K562 (cell line): Measurements from ENCODE around the gene NMNAT1. TPM values are rescaled to one million over a fixed set of nuclear protein-coding genes. Genes with fewer than 3 reads are reported as not detected.
A peak's percentile ranks its signal among the peaks of the same experiment; 100 is the strongest.

Experiments used
- CTBP1 ChIP-seq: fragments of 450-650 bp; IDR thresholded peaks from 2 replicates; pipeline ENCODE4 v1.6.1; 2016; ENCODE audit warnings: borderline replicate concordance
- E4F1 ChIP-seq: fragments of 250-450 bp; sonication (Bioruptor Pico); IDR thresholded peaks from 2 replicates; pipeline ENCODE4 v1.5.0; 2021; ENCODE audit warnings: mild to moderate bottlenecking, borderline replicate concordance
- FOXJ3 ChIP-seq: sonication (generic); formaldehyde crosslinking; IDR thresholded peaks from 2 replicates; pipeline ENCODE4 v1.4.0; 2020; ENCODE audit warnings: mild to moderate bottlenecking, missing genetic modification reagents
- HIVEP1 ChIP-seq: fragments of 250-450 bp; sonication (Bioruptor Pico); IDR thresholded peaks from 2 replicates; pipeline ENCODE4 v1.4.0; 2020; ENCODE audit warnings: mild to moderate bottlenecking
- HMG20A ChIP-seq: fragments of 450-650 bp; formaldehyde crosslinking; conservative IDR thresholded peaks from 2 replicates; pipeline ENCODE4 v1.4.0; 2020; ENCODE audit warnings: mild to moderate bottlenecking, mixed read lengths
- MCM7 ChIP-seq, 2 experiments: fragments of 450-650 bp; IDR thresholded peaks; 2 replicates each; pipeline ENCODE4 v1.6.1; 2016 to 2018
- MNT ChIP-seq, 2 experiments: fragments of 450-650 bp; conservative IDR thresholded peaks; 2 replicates each; pipeline ENCODE4 v1.6.1; 2017; ENCODE audit warnings: mild to moderate bottlenecking in 2 of 2, moderate library complexity in 2 of 2
- OTX1 ChIP-seq: fragments of 450-650 bp; formaldehyde crosslinking; IDR thresholded peaks from 2 replicates; pipeline ENCODE4 v1.4.0; 2022; ENCODE audit warnings: mild to moderate bottlenecking
- RBM14 ChIP-seq: fragments of 200-400 bp; formaldehyde crosslinking; IDR thresholded peaks from 2 replicates; pipeline ENCODE4 v1.6.1; 2018; ENCODE audit warnings: low read depth, mild to moderate bottlenecking, low read length, moderate library complexity, borderline replicate concordance; ENCODE audit not compliant: insufficient read depth
- RFX7 ChIP-seq: fragments of 250-450 bp; sonication (Bioruptor Pico); IDR thresholded peaks from 2 replicates; pipeline ENCODE4 v1.5.1; 2021; ENCODE audit warnings: mild to moderate bottlenecking
- RREB1 ChIP-seq: fragments of 250-450 bp; sonication (Bioruptor Pico); IDR thresholded peaks from 2 replicates; pipeline ENCODE4 v1.4.0; 2020
- TAF1 ChIP-seq: IDR thresholded peaks from 2 replicates; pipeline ENCODE4 v1.6.1; 2011; ENCODE audit warnings: mild to moderate bottlenecking, low read length, moderate library complexity; ENCODE audit not compliant: insufficient read depth, control insufficient read depth, severe bottlenecking; ENCODE audit errors: extremely low read depth
- TOE1 ChIP-seq, 2 experiments: fragments of 450-650 bp in 1 of 2; sonication (generic) in 1 of 2; formaldehyde crosslinking in 1 of 2; IDR thresholded peaks; 2 replicates each; pipeline versions ENCODE4 v1.7.1 to v1.8.0; 2016 to 2022; ENCODE audit warnings: borderline replicate concordance in 2 of 2, mild to moderate bottlenecking in 2 of 2, antibody characterized with exemption in 1 of 2, inconsistent platforms in 1 of 2, low read depth in 1 of 2, missing genetic modification reagents in 1 of 2, moderate library complexity in 1 of 2
- ZEB2 ChIP-seq: fragments of 450-650 bp; IDR thresholded peaks from 2 replicates; pipeline ENCODE4 v1.6.1; 2016
- ZNF143 ChIP-seq: sonication (generic); formaldehyde crosslinking; IDR thresholded peaks from 2 replicates; pipeline ENCODE4 v1.9.0; 2022; ENCODE audit warnings: mild to moderate bottlenecking, missing genetic modification reagents
- polyA plus RNA-seq, 8 experiments: library from polyadenylated mRNA; depleted of rRNA in 4 of 8; stranded (reverse) in 5 of 8; unstranded in 3 of 8; fragments of >200 nt; fragmentation: Nextera tagmentation in 2 of 8; fragmentation: Illumina TruSeq in 1 of 8; extraction: Ambion mirVana in 2 of 8; extraction: Trizol in 1 of 8; gene quantifications; 2 replicates each; pipeline versions ENCODE4 v1.2.1 to v1.2.3, GENCODE V29; 2011 to 2014; ENCODE audit warnings: inconsistent platforms in 1 of 8, missing spikeins in 1 of 8
- total RNA-seq, 7 experiments: library from RNA; depleted of rRNA in 6 of 7; stranded (reverse); fragments of >200 nt in 6 of 7; fragmentation: Illumina TruSeq in 2 of 7; extraction: Trizol in 2 of 7; gene quantifications; 2 replicates each; pipeline versions ENCODE4 v1.2.1 to v1.2.3, GENCODE V29; 2011 to 2021; ENCODE audit warnings: low replicate concordance in 1 of 7

Gene NMNAT1
- total and polyA plus RNA-seq, 9 of the 15 experiments (the other 6 are each of a cell fraction or from before 2014, with no cell fraction given), result 5.1 to 14.6 (median 12.1) TPM

- no peak for TF ChIP-seq TAF1
- 0 out of 2 replicates have a peak, but pooled peaks have one; percentile 52 for TF ChIP-seq OTX1 (CRISPR knock-in tag)
- no peak for TF ChIP-seq RBM14
- TF ChIP-seq MNT (conservative IDR thresholded peaks at IDR 0.05), result peak in 1 of 2 experiments; percentile 18; a peak in 1 of 4 replicates
- TF ChIP-seq ZNF143 (CRISPR knock-in tag), result 0 out of 2 replicates have a peak, but pooled peaks have one; percentile 12
- no peak for TF ChIP-seq HMG20A (CRISPR knock-in tag)
- no peak for TF ChIP-seq CTBP1
- no peak for TF ChIP-seq HIVEP1
- no peak for TF ChIP-seq MCM7 (IDR thresholded peaks at IDR 0.05)
- peak; percentile 84 for TF ChIP-seq ZEB2
- no peak for TF ChIP-seq RFX7 (CRISPR knock-in tag)
- TF ChIP-seq FOXJ3, result no peak
- 0 out of 2 replicates have a peak, but pooled peaks have one; percentile 40 for TF ChIP-seq RREB1 (CRISPR knock-in tag)
- no peak for TF ChIP-seq E4F1 (CRISPR knock-in tag)
- peak; percentile 33; the same call in 1 of the 2 replicates for TF ChIP-seq TOE1 (IDR thresholded peaks at IDR 0.05; ENCODE audit: borderline replicate concordance)
- TF ChIP-seq TOE1 (CRISPR knock-in tag; IDR thresholded peaks at IDR 0.05; ENCODE audit: borderline replicate concordance, low read depth), result no peak
These were observed 33.8 kb upstream of the NMNAT1 start (continued) for GRCh38 chr1:9909234-9910046.
